ENCODE measurements around the gene ZMAT5.

DNA sequence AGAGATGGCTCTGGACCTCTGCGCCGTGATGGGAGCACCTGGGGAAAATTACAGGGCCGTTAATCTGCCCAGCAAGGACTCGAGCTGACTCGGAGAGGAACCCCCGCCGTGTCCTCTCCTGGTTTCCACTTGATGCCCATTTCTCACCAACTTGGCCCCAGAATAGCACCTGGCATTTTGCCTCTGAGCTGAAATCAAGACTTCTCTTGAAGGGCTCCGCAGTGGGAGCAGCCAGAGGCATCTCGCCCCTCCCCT is 66.0 kb downstream of the ZMAT5 start:
- TF ChIP-seq, protein P1, sequence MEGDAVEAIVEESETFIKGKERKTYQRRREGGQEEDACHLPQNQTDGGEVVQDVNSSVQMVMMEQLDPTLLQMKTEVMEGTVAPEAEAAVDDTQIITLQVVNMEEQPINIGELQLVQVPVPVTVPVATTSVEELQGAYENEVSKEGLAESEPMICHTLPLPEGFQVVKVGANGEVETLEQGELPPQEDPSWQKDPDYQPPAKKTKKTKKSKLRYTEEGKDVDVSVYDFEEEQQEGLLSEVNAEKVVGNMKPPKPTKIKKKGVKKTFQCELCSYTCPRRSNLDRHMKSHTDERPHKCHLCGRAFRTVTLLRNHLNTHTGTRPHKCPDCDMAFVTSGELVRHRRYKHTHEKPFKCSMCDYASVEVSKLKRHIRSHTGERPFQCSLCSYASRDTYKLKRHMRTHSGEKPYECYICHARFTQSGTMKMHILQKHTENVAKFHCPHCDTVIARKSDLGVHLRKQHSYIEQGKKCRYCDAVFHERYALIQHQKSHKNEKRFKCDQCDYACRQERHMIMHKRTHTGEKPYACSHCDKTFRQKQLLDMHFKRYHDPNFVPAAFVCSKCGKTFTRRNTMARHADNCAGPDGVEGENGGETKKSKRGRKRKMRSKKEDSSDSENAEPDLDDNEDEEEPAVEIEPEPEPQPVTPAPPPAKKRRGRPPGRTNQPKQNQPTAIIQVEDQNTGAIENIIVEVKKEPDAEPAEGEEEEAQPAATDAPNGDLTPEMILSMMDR (IDR thresholded peaks at IDR 0.05): no peak
- TF ChIP-seq SP1 (CRISPR knock-in tag; conservative IDR thresholded peaks at IDR 0.05): no peak
- TF ChIP-seq NR3C1 (CRISPR knock-in tag; conservative IDR thresholded peaks at IDR 0.05; ENCODE audit: low read depth): no peak
- no peak for TF ChIP-seq IRF2 (CRISPR knock-in tag; IDR thresholded peaks at IDR 0.05; ENCODE audit: borderline replicate concordance, low read depth)

Measured in WTC11 (cell line).